H9 (cell line): Measurements from ENCODE around the gene THPO. TPM values are rescaled to one million over a fixed set of nuclear protein-coding genes. Genes with fewer than 3 reads are reported as not detected.

Experiments
- DNase-seq: peaks from one replicate; pipeline ENCODE4 v3.0.0-alpha.2; 2017
- H2AFZ ChIP-seq: one replicate; pipeline ENCODE4 v1.6.1; 2013; ENCODE audit warnings: mild to moderate bottlenecking, low read length, control low read depth, moderate library complexity
- H2AK5ac ChIP-seq: 2 replicates; pipeline ENCODE4 v1.6.1; 2013; ENCODE audit warnings: low read length, control low read depth, mixed read lengths; ENCODE audit not compliant: insufficient read length
- H2BK120ac ChIP-seq: one replicate; pipeline ENCODE4 v1.6.1; 2013; ENCODE audit warnings: low read depth, mild to moderate bottlenecking, low read length, control low read depth, inconsistent platforms; ENCODE audit not compliant: poor library complexity, severe bottlenecking
- H2BK12ac ChIP-seq: 2 replicates; pipeline ENCODE4 v1.6.1; 2013; ENCODE audit warnings: low read length, control low read depth, mixed read lengths, low read depth; ENCODE audit not compliant: insufficient read length
- H2BK15ac ChIP-seq: 2 replicates; pipeline ENCODE4 v1.6.1; 2013; ENCODE audit warnings: low read depth, low read length, control low read depth
- H2BK20ac ChIP-seq: one replicate; pipeline ENCODE4 v1.6.1; 2013; ENCODE audit warnings: low read depth, mild to moderate bottlenecking, low read length, control low read depth, inconsistent platforms; ENCODE audit not compliant: poor library complexity, severe bottlenecking
- H2BK5ac ChIP-seq: 2 replicates; pipeline ENCODE4 v1.6.1; 2013; ENCODE audit warnings: low read length, control low read depth, mixed read lengths; ENCODE audit not compliant: insufficient read length
- H3K14ac ChIP-seq: 2 replicates; pipeline ENCODE4 v1.6.1; 2013; ENCODE audit warnings: low read length, control low read depth; ENCODE audit not compliant: insufficient read depth
- H3K18ac ChIP-seq: 2 replicates; pipeline ENCODE4 v1.6.1; 2013; ENCODE audit warnings: low read depth, mild to moderate bottlenecking, mixed read lengths, low read length, control low read depth; ENCODE audit not compliant: insufficient read length
- H3K23ac ChIP-seq: 2 replicates; pipeline ENCODE4 v1.6.1; 2013; ENCODE audit warnings: low read length, control low read depth, mixed read lengths, low read depth; ENCODE audit not compliant: insufficient read length
- H3K23me2 ChIP-seq: 2 replicates; pipeline ENCODE4 v1.6.1; 2013; ENCODE audit warnings: low read depth, mild to moderate bottlenecking, mixed read lengths, low read length, control low read depth; ENCODE audit not compliant: insufficient read length, poor library complexity, severe bottlenecking
- H3K27ac ChIP-seq: 2 replicates; pipeline ENCODE4 v1.5.1; 2013; ENCODE audit warnings: low read length, control low read depth, mixed read lengths, low read depth; ENCODE audit not compliant: insufficient read length
- H3K27me3 ChIP-seq: 2 replicates; pipeline ENCODE4 v1.6.1; 2013; ENCODE audit warnings: low read length, control low read depth, inconsistent platforms; ENCODE audit not compliant: insufficient read depth
- H3K4ac ChIP-seq: 2 replicates; pipeline ENCODE4 v1.6.1; 2013; ENCODE audit warnings: low read depth, mild to moderate bottlenecking, control low read depth, inconsistent platforms, low read length, moderate library complexity
- H3K4me1 ChIP-seq: 2 replicates; pipeline ENCODE4 v1.6.1; 2013; ENCODE audit warnings: low read length, control low read depth, inconsistent platforms; ENCODE audit not compliant: insufficient read depth
- H3K4me2 ChIP-seq: 2 replicates; pipeline ENCODE4 v1.6.1; 2013; ENCODE audit warnings: low read length, control low read depth, mixed read lengths; ENCODE audit not compliant: insufficient read length, insufficient read depth
- H3K56ac ChIP-seq: 2 replicates; pipeline ENCODE4 v1.6.1; 2013; ENCODE audit warnings: low read depth, mild to moderate bottlenecking, mixed read lengths, low read length, control low read depth; ENCODE audit not compliant: insufficient read length
- H3K79me1 ChIP-seq: 2 replicates; pipeline ENCODE4 v1.6.1; 2013; ENCODE audit warnings: low read depth, mild to moderate bottlenecking, moderate library complexity, low read length, control low read depth, inconsistent platforms; ENCODE audit not compliant: insufficient read depth, poor library complexity, severe bottlenecking
- H3K79me2 ChIP-seq: 2 replicates; pipeline ENCODE4 v1.6.1; 2013; ENCODE audit warnings: low read length, control low read depth, inconsistent platforms; ENCODE audit not compliant: insufficient read depth
- H3K9ac ChIP-seq: 2 replicates; pipeline ENCODE4 v1.6.1; 2013; ENCODE audit warnings: low read length, control low read depth, mixed read lengths; ENCODE audit not compliant: insufficient read length; ENCODE audit errors: extremely low read depth
- H3K9me3 ChIP-seq: one replicate; pipeline ENCODE4 v1.6.1; 2013; ENCODE audit warnings: low read depth, low read length, inconsistent platforms; ENCODE audit not compliant: control insufficient read depth
- H3T11ph ChIP-seq: one replicate; pipeline ENCODE4 v1.6.1; 2013; ENCODE audit warnings: mild to moderate bottlenecking, low read length, control low read depth, inconsistent platforms
- H4K20me1 ChIP-seq: one replicate; pipeline ENCODE4 v1.6.1; 2013; ENCODE audit not compliant: control insufficient read depth, insufficient read length, insufficient read depth
- H4K5ac ChIP-seq: 2 replicates; pipeline ENCODE4 v1.6.1; 2013; ENCODE audit warnings: low read depth, mild to moderate bottlenecking, mixed read lengths, low read length, control low read depth; ENCODE audit not compliant: insufficient read length
- H4K8ac ChIP-seq: replicated peaks from 2 replicates; pipeline ENCODE4 v1.6.1; 2013; ENCODE audit warnings: low read length, control low read depth, mixed read lengths, low read depth; ENCODE audit not compliant: insufficient read length
- H4K91ac ChIP-seq: 2 replicates; pipeline ENCODE4 v1.6.1; 2013; ENCODE audit warnings: low read depth, mild to moderate bottlenecking, moderate library complexity, mixed read lengths, low read length, control low read depth; ENCODE audit not compliant: insufficient read length
- H3K27ac Mint-ChIP-seq, 3 experiments: 2 replicates in 2 of 3; 3 replicates in 1 of 3; pipeline ENCODE4 v1.8.0; 2020 to 2021; ENCODE audit warnings: mixed read lengths in 3 of 3, mild to moderate bottlenecking in 1 of 3, moderate library complexity in 1 of 3
- H3K27me3 Mint-ChIP-seq: 2 replicates; pipeline ENCODE4 v1.8.0; 2021; ENCODE audit warnings: low read depth, mild to moderate bottlenecking, moderate library complexity, mixed read lengths
- H3K36me3 Mint-ChIP-seq, 3 experiments: 2 replicates in 2 of 3; 3 replicates in 1 of 3; pipeline ENCODE4 v1.8.0; 2020 to 2021; ENCODE audit warnings: low read depth in 3 of 3, mixed read lengths in 3 of 3; ENCODE audit not compliant: insufficient read depth in 1 of 3
- H3K4me1 Mint-ChIP-seq, 2 experiments: 2 replicates each; pipeline ENCODE4 v1.8.0; 2020; ENCODE audit warnings: mixed read lengths in 2 of 2
- H3K4me3 Mint-ChIP-seq, 2 experiments: 2 replicates in 1 of 2; 3 replicates in 1 of 2; pipeline ENCODE4 v1.8.0; 2020 to 2021; ENCODE audit warnings: mild to moderate bottlenecking in 2 of 2, mixed read lengths in 2 of 2, moderate library complexity in 1 of 2
- H3K9me3 Mint-ChIP-seq, 2 experiments: 2 replicates in 1 of 2; 3 replicates in 1 of 2; pipeline ENCODE4 v1.8.0; 2020; ENCODE audit warnings: mild to moderate bottlenecking in 2 of 2, mixed read lengths in 2 of 2, moderate library complexity in 1 of 2
- CTCF ChIP-seq: fragments of 200-600 bp; sonication (generic); conservative IDR thresholded peaks from 3 replicates; pipeline ENCODE4 v1.8.0; 2021; ENCODE audit warnings: antibody characterized with exemption, mild to moderate bottlenecking
- WGBS: extraction: QIAGEN DNeasy Blood & Tissue Kit; methylation state at CpG from one replicate; pipeline ENCODE4 v1.1.7; 2013; ENCODE audit warnings: missing lambda C conversion rate, low lambda C conversion rate, mixed read lengths; ENCODE audit not compliant: insufficient read length; ENCODE audit errors: extremely low coverage; 5-methylcytosine and 5-hydroxymethylcytosine counted together
- total RNA-seq: library from RNA; stranded (reverse); gene quantifications from 2 replicates; pipeline ENCODE4 v1.2.1, GENCODE V29; 2021

The THPO gene
- total RNA-seq, 1 experiment from 2014 or later: 0.85 TPM

DNA sequence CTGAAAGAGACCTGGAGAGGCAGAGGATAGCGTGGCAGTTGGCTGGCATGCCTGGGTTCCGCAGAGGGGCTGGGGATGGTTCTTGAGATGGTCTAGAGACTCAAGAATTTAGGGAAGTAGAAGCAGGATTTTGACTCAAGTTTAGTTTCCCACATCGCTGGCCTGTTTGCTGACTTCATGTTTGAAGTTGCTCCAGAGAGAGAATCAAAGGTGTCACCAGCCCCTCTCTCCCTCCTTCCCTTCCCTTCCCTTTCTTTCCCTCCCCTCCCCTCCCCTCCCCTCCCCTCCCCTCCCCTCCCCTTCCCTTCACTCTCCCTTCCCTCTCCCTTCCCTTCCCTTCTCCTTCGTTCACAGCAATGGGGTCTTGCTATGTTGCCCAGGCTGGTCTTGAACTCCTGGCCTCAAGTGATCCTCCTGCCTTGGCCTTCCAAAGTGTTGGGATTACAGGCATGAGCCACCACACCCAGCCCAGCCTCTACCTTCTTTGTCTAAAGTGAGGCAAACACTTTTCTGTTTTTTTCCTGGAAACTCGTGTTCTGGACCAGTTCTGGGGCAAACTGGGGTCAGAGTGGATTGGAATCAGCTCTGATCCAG is 12.0 kb upstream of the THPO start:
- no peak overlapping the region for H2BK5ac ChIP-seq
- H2BK15ac ChIP-seq: no peak overlapping the region
- H3K9ac ChIP-seq: no peak overlapping the region
- H2AK5ac ChIP-seq: no peak overlapping the region
- no peaks in the 10 kb centered on the region for H3K79me1 ChIP-seq
- no peak overlapping the region for H3K27ac Mint-ChIP-seq
- H4K8ac ChIP-seq: no peak overlapping the region
- DNase-seq: no peak
- H4K91ac ChIP-seq: no peak overlapping the region
- no peak overlapping the region for H2BK20ac ChIP-seq
- H2AFZ ChIP-seq: no peak overlapping the region
- H3K27ac ChIP-seq: no peak overlapping the region
- no peak overlapping the region for H3K4me2 ChIP-seq
- no peak overlapping the region for H3K4ac ChIP-seq
- H4K5ac ChIP-seq: no peak overlapping the region
- no peaks in the 10 kb centered on the region for H3K9me3 ChIP-seq
- no peak overlapping the region for H2BK12ac ChIP-seq
- H3K23me2 ChIP-seq: no peaks in the 10 kb centered on the region
- H3K4me1 Mint-ChIP-seq: peaks cover 6 to 7% of the 10 kb centered on the region in 2 experiments; a peak in 3 of 4 replicates
- H3K4me1 ChIP-seq: no peaks in the 10 kb centered on the region
- H3K14ac ChIP-seq: no peak overlapping the region
- H3K27me3 Mint-ChIP-seq: peaks cover 20% of the 10 kb centered on the region
- no peak overlapping the region for H2BK120ac ChIP-seq
- no peaks in the 10 kb centered on the region for H3K36me3 Mint-ChIP-seq
- no peak overlapping the region for H3K18ac ChIP-seq
- H3K79me2 ChIP-seq: no peaks in the 10 kb centered on the region
- H3K27me3 ChIP-seq: no peaks in the 10 kb centered on the region
- no peak overlapping the region for H3K56ac ChIP-seq
- H3K9me3 Mint-ChIP-seq: no peaks in the 10 kb centered on the region; a peak in 1 of 5 replicates
- no peak for TF ChIP-seq CTCF
- no peak overlapping the region for H3K4me3 Mint-ChIP-seq
- H3T11ph ChIP-seq: no peak overlapping the region
- H3K23ac ChIP-seq: no peak overlapping the region
- no CpG with 5 or more reads among the region's 5 CpGs for WGBS
- no peaks in the 10 kb centered on the region for H4K20me1 ChIP-seq
